ENCODE data around the gene NRM. TPM values are rescaled to one million over a fixed set of nuclear protein-coding genes. Genes with fewer than 3 reads are reported as not detected.

NRM gene
- total RNA-seq, 2 experiments from 2014 or later = 21.0 to 22.0 TPM

GRCh38 chr6:30716879-30717128, 26.0 kb upstream of the NRM start:
- ATAC-seq = no peak
- intact Hi-C loops (cut with micrococcal nuclease) = loop anchor here (1.0 kb wide), 1 partner anchor 35 kb away; no protein-coding TSS in a partner anchor
- ChIA-PET POLR2A (interaction anchor here (0.7 to 22.1 kb wide), 8 partner anchors 8 to 147 kb away, joined by 3 to 500 read pairs (median 8); partner anchors contain the start of genes DHX16, MRPS18B, NRM and PPP1R10), CTCF (interaction anchor here (0.8 to 25.8 kb wide), 7 partner anchors 14 to 370 kb away, joined by 3 to 704 read pairs (median 4); partner anchors contain the start of gene DHX16)
- no peak for DNase-seq
- no peaks in the 10 kb centered on the region for H3K9me3 Mint-ChIP-seq
- peaks cover 41% of the 10 kb centered on the region for H3K4me1 Mint-ChIP-seq (ENCODE audit: low read depth)
- peaks cover 66% of the 10 kb centered on the region for H3K36me3 Mint-ChIP-seq (ENCODE audit: low read depth)
- peak overlapping the region; percentile 80 for H3K4me3 Mint-ChIP-seq
- TF ChIP-seq CTCF (IDR thresholded peaks at IDR 0.05) = no peak
- no peaks in the 10 kb centered on the region for H3K27me3 Mint-ChIP-seq
- peak overlapping the region; percentile 99 for H3K27ac Mint-ChIP-seq

- POLR2A ChIA-PET = interaction anchor here (22.1 kb wide), 1 partner anchor 36 kb away, joined by 500 read pairs; the partner anchor contains the start of gene DHX16
- H3K4me1 Mint-ChIP-seq (ENCODE audit: low read depth) = peaks cover 41% of the 10 kb centered on the region
- intact Hi-C loops (cut with micrococcal nuclease) = no loop called here
- no peak for DNase-seq
- peaks cover 67% of the 10 kb centered on the region for H3K36me3 Mint-ChIP-seq (ENCODE audit: low read depth)
- no peaks in the 10 kb centered on the region for H3K27me3 Mint-ChIP-seq
- TF ChIP-seq CTCF (IDR thresholded peaks at IDR 0.05) = no peak
- H3K4me3 Mint-ChIP-seq = no peak overlapping the region
- CTCF ChIA-PET = interaction anchor here (0.6 to 0.7 kb wide), 2 partner anchors 9 to 35 kb away, joined by 3 read pairs; no protein-coding TSS in a partner anchor
- no peaks in the 10 kb centered on the region for H3K9me3 Mint-ChIP-seq
- no peak overlapping the region for H3K27ac Mint-ChIP-seq
- ATAC-seq = no peak
Measured at GRCh38 chr6:30714263-30714662, 23.5 kb upstream of the NRM start.

DNA sequence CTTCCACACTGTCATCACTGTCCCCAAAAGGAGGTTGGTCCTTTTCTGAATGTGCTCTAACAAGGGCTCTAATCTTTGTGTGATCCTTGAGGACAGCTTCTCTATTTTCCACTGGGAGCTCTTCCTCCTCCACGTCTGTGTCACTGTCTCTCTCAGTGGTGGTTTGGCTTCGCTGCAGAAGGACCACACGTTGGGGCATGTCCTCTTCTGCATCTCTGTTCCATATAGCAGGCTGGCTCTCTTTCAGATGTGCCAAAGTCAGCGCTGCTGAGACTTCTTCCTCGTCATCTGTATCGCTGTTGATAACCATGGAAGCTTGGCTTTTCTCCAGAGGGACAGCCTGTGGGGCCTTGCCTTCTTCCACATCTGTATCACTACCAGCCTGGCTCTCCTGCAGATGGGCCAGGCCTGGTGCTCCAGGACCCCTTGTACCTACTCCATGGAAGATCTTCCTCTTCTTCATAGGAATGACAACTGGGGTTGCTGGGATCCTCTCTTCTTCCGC, 21.7 kb upstream of the NRM start:
- DNase-seq = no peak
- no peak for ATAC-seq
- intact Hi-C loops (cut with micrococcal nuclease) = no loop called here
- CTCF ChIA-PET = interaction anchor here (1.8 to 3.7 kb wide), 2 partner anchors 33 to 40 kb away, joined by 5 to 14 read pairs; partner anchors contain the start of gene DHX16
- peaks cover 74% of the 10 kb centered on the region for H3K36me3 Mint-ChIP-seq (ENCODE audit: low read depth)
- H3K27me3 Mint-ChIP-seq = no peaks in the 10 kb centered on the region
- H3K4me3 Mint-ChIP-seq = no peak overlapping the region
- POLR2A ChIA-PET = interaction anchor here (0.9 to 22.1 kb wide), 10 partner anchors 9 to 97 kb away, joined by 3 to 500 read pairs (median 4); partner anchors contain the start of gene DHX16
- no peaks in the 10 kb centered on the region for H3K9me3 Mint-ChIP-seq
- peaks cover 31% of the 10 kb centered on the region for H3K4me1 Mint-ChIP-seq (ENCODE audit: low read depth)
- no peak for TF ChIP-seq CTCF (IDR thresholded peaks at IDR 0.05)
- H3K27ac Mint-ChIP-seq = peak overlapping the region; percentile 75

- no peak for TF ChIP-seq CTCF (IDR thresholded peaks at IDR 0.05)
- no peak overlapping the region for H3K4me3 Mint-ChIP-seq
- H3K27ac Mint-ChIP-seq = peak overlapping the region; percentile 75
- peaks cover 76% of the 10 kb centered on the region for H3K36me3 Mint-ChIP-seq (ENCODE audit: low read depth)
- intact Hi-C loops (cut with micrococcal nuclease) = no loop called here
- ChIA-PET CTCF (interaction anchor here (1.8 to 3.7 kb wide), 2 partner anchors 33 to 40 kb away, joined by 5 to 14 read pairs; partner anchors contain the start of gene DHX16), POLR2A (interaction anchor here (0.9 to 22.1 kb wide), 9 partner anchors 10 to 97 kb away, joined by 3 to 500 read pairs (median 4); partner anchors contain the start of gene DHX16)
- DNase-seq = no peak
- no peaks in the 10 kb centered on the region for H3K27me3 Mint-ChIP-seq
- peak; percentile 61 for ATAC-seq
- H3K9me3 Mint-ChIP-seq = no peaks in the 10 kb centered on the region
- H3K4me1 Mint-ChIP-seq (ENCODE audit: low read depth) = peaks cover 31% of the 10 kb centered on the region
Measured at GRCh38 chr6:30711758-30712380, 21.1 kb upstream of the NRM start.
